DLD1 (cell line): ENCODE results near the gene ZNF436.
"Not testable (repeated sequence)": the region's sequence is repeated elsewhere in the genome, so short reads cannot be mapped to it uniquely, and the experiment has no call there.

ENCODE experiments used
- in situ Hi-C: cut with HindIII; loops from 2 replicates; pipeline ENCODE4 v1.10.0; 2017; ENCODE audit warnings: low sequenced_read_pairs

Gene ZNF436

DNA sequence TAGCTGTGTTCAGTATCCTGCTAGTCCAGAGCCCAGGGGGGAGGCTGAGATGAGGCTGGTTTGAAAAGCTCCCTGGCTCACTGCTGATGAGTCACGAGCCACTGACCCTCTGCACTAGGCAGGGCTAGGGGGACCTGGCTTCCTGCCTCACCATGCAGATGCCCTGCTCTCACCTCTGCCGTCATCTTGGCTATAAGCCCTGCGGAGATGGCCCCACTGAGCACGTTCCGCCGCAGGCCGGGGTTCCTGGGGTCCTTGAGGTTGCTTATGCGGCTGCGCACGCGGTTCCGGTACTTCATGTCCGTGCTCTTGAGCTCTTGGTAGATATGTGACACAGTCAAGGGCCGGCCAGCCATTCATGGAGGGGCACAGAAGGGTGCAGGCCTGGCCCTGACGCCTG lies 24.1 kb upstream of the ZNF436 start:
- in situ Hi-C loops: no loop called here

DNA sequence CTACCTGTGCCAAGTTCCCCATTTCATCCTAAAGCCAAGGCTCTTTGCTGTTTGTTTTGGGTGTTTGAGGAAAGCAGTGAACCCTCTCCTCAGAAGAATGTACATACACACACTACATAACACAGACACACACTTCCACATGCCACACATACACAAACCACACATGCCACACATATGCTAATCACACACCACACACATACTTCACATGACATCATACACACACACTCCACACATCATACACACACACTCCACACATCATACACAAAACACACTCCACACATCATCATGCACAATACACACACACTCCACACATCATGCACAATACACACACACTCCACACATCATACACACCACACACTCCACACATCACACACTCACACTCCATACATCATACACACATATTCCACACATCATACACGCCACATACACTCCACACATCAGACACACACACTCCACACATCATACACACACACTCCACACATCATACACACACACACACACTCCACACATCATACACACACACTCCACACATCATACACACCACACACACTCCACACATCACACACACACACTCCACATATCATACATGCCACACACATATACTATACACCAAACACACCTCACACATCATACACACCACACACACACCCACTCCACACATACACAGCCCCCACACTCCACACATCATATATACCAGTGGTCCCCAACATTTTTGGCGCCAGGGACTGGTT lies 22.7 kb upstream of the ZNF436 start:
- in situ Hi-C loops: no loop called here

DNA sequence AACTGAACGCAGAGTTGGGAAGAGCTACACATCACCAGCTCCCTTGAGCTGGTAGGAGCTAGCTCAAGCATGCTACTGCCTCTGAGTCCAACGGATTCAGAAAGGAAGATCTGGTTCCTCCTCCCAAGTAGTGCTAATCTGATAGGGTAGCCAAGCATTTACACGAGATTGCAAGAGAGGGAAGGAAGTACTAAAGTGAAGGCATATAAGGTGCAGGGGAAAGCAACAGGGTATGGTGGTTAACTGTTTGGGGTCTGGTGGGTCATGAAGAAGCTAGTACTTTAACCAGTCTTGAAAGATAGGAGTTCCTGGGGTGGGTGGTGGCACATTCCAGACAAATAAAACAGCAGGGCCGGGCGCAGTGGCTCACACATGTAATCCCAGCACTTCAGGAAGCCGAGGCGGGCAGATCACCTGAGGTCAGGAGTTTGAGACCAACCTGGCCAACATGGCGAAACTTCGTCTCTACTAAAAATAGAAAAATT lies 20.2 kb upstream of the ZNF436 start:
- in situ Hi-C loops: no loop called here

DNA sequence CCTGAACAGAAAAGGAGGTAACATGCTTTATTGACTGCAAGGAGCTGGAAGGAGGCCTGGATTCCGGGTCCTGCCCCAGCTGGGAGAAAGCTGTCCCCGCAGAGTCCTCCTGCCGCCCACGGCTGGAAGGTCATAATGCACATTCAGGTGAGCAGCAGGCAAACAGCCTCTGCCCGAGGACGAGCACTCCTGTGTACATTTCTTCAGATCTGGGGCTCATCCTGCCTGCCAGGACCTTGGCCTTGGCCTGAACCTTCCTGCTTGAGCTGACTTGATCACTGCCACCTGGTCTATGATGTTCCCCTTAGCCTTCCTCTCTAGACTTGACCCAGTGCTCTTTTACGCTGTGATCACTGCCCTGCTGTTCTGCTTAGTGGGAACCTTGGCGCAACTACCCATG lies 17.9 kb upstream of the ZNF436 start:
- in situ Hi-C loops: no loop called here

DNA sequence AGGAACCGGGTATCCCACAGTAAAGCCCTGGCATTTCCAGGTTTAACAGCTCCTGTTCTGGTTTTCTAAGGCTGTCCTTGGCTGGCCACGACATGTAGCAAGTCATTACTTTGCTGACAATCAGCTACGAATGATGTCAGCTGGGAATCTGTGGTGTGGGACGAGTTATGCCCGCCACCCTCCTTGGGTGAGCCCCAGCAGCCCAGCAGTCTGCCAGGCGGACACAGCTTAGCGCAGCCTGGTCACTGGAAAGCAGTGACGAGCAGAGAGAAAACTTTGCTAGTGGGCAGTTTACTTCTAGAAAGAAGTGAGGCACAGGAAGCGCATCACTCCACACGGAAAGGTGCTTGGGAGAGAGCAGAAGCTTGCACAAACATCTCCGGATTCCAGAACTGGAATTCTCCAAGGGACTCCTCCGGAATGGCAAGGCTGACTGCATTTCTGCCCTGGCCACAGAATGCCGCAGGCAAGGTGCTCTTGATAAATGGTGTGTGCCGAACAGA lies 15.5 kb upstream of the ZNF436 start:
- in situ Hi-C loops: no loop called here

DNA sequence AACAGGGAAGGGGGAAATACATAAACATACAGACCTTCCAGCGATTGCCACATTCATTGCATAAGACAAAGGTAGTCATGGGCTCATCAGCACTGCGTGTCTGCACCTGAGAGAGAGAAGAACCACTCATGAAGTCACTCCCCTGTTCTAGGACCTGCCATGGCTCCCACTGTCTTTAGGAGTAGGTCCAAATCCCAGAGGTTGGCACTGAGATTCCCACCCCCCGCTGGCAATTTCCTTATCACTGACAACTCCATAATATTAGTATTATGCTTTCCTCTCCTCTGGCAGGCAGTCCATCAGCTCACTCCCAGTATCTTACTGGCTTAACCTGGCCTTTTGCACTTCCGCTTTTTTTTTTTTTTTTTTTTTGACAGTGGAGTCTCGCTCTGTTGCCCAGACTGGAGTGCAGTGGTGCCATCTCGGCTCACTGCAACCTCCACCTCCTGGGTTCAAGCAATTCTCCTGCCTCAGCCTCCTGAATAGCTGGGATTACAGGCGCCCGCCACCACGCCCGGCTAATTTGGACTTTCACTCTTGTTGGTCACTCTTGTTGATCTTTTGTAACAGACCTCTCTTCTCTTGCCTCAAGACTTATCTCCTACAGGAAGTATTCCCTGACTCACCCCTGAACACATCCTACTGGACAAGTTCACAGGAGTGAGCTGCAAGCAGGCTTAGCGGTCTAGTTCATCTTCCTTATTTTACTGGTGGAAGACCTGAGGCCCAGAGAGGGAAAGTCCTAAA lies 14.8 kb upstream of the ZNF436 start:
- in situ Hi-C loops: no loop called here

DNA sequence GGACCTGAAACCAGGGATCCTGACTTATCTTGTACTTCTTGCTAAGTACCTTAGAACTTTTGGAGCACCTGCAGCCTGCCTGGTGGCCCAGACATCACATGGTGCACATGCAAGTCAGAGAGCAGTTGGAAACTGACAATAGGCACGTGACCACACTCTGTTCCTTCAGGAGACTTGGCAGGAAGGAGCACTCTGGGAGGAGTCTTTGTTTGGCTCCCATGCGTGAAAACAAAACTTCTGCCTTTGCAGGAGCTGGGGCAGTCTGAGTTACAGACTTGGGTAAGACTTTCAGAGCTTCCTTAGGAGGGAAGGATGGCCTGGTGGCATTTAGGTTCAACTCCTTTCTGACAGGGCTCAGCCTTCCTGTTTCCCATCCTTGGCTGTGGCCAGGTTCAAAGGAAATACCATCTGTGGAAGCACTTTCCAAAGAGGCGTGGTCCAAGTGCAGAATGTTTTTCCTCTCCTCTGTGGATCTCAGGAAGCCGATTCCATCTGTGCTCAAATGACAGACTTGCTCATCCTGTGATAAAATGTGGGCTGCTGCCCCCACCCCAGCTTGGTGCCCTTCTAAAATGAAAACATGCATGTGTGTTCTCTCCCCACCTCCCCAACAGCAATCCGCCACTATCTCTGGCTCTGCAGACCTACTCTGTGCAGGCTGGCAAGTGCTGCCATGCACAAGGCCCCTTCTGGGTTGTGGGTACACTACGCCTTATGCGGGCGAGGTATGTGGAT lies 14.1 kb upstream of the ZNF436 start:
- in situ Hi-C loops: no loop called here

DNA sequence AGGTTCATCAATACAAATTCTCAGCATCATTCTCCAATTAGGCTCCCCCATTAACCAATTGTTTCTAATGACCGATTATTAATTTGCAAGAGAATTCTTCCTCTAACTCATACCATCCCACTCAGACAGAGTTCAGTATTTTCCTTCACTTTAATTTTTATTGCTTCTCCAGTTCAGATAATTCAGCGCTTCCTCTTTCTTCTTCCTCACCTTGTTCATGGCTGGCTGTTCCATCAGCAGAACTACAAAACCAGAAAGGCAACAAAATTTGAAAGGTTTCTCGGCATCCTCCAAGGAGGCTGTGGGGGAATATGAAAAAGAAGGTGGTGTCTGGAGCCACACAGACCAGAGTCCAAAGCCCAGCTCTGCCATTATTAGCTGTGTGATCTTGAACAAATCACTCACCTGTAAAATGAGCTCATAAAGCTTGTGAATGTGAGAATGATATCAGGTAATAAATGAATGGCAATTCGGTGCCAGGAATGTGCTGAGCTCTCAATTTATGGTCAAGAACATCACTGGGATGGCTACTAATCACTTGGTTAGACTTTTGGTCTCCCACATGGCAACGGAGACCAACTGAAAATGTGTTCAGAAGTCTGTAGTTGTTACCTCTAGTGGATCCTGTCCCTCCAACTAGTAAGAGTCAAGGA lies 11.7 kb upstream of the ZNF436 start:
- in situ Hi-C loops: no loop called here

DNA sequence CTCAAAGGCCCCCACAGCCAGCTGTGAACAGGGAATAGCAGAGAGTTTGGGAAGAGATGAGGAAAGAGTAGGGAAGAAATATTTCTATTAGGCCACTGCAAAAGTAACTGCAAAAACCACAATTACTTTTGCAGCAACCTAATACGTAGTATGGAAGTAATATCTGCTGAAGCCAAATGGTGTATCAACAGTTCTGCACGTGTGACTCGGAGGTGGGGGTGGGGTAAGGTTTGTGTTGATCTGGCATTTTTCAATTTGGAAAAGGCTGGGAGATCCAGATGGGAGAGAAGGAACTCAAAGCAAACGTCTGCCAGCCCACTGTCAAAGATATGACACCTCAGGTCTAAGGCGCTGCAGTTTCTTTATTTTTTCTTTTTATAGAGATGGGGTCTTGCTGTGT lies 11.1 kb upstream of the ZNF436 start:
- in situ Hi-C loops: no loop called here

DNA sequence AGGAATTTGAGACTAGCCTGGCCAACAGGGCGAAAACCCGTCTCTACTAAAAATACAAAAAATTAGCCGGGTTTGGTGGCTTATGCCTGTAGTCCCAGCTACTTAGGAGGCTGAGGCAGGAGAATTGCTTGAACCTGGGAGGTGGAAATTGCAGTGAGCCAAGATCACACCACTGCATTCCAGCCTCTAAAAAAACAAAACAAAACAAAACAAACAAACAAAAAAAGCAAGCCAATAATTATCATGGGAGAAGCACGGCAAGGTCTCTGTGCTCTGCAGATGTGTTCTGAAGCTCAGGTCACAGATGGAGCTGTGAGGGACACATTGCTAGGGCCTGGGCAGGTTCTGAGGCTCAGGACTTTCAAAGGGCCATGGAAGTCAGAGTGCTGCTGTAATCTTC lies 10.6 kb upstream of the ZNF436 start:
- in situ Hi-C loops: not testable (repeated sequence)

DNA sequence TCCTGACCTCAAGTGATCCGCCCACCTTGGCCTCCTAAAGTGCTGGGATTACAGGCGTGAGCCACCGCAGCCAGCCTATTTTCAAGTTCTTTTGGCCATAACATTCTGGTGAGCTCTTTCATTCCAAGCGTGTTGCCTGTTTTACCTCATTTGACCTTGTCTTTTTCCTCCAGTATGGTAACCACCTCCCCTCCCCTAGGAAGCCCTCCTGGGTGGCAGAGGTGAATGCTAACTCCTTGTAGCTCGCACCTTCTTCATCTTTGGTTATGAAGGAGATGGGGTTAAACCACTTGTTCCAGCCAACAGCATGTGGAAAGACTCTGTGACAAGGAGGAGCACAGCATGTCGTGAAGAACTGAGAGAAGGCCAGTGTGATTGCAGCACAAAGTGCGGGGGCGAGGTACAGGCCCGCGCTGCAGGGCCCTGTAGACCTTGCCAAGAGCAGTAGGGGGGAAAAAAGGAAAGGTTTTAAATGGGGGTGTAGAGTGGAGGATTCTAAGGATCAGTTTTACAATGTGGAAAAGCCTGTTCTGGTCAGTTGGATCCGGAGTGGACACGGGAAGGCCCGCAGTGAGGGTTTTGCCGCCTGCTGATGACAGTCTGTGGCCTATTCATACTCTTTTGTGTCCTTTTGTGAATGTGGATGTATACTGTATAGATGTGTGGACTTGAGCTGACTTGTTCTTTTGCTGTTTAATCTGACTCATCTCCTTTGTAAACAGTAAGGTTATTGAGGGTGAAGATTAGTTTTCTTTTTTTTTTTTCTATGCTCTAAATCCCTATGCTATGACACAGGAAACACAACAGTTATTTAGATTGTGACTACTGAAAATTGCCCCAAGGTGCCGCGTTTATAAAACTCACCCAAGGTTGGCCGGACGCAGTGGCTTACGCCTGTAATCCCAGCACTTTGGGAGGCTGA lies 7.5 kb upstream of the ZNF436 start:
- in situ Hi-C loops: no loop called here

DNA sequence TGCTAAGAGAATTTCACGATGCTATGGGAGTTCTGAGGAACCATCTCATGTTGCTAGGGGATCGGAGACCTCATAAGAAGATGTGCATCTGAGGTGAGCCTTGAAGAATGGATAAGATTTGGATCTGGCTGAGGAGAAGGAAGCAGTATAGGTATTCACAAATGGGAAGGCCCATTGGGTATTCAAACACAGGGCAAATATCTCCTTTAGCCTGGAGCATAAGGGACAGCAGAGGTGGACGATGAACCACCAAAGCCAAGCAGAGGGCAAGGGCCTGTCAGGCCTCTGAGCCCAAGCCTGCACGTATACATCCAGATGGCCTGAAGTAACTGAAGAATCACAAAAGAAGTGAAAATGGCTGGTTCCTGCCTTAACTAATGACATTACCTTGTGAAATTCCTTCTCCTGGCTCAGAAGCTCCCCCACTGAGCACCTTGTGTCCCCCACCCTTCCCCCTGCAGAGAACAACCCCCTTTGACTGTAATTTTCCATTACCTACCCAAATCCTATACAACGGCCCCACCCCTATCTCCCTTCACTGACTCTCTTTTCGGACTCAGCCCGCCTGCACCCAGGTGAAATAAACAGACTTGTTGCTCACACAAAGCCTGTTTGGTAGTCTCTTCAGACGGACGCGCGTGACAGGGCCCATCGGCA lies 4.6 kb upstream of the ZNF436 start:
- in situ Hi-C loops: not testable (repeated sequence)

DNA sequence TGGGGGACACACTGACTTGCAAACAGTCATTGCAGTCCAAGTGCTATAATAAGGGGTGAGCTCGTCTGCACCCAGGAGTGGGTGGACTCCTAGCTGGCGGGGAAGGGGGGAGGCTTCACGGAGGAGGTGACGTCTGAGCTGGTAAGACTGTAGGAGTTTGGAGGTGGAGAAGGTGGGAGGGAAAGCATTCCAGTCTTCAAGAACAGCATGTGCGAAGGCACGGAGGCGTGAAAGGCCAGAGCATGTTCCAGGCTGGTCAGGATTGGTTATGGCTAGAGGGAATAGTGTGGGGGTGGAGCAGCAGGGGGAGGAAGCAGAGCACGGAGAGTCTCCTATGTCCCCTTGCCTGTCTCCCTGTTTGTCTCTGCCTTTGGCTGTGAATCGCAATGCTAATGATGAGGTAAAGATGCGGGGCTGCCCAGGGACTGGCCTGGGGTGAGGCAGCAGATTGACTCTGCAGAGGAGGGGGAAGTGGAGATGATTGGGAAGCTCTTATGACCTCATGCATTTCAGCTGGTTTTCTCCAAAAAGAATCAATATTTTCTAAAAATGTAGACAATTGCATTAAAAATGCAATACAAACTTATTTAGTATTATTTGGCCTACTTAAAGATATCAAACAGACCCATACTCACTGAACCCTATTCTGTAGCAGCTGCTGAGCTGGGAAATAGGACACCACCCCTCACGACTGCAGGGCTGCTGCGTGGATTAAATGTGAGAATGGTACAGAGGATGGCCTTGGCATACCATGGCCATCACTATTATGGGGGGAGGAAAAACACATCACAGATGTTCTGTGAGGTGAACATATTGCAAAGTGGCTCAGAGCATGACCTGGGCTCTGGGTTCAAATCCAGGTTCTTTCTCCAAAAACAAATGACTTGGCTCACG lies 2.6 kb upstream of the ZNF436 start:
- in situ Hi-C loops: no loop called here

DNA sequence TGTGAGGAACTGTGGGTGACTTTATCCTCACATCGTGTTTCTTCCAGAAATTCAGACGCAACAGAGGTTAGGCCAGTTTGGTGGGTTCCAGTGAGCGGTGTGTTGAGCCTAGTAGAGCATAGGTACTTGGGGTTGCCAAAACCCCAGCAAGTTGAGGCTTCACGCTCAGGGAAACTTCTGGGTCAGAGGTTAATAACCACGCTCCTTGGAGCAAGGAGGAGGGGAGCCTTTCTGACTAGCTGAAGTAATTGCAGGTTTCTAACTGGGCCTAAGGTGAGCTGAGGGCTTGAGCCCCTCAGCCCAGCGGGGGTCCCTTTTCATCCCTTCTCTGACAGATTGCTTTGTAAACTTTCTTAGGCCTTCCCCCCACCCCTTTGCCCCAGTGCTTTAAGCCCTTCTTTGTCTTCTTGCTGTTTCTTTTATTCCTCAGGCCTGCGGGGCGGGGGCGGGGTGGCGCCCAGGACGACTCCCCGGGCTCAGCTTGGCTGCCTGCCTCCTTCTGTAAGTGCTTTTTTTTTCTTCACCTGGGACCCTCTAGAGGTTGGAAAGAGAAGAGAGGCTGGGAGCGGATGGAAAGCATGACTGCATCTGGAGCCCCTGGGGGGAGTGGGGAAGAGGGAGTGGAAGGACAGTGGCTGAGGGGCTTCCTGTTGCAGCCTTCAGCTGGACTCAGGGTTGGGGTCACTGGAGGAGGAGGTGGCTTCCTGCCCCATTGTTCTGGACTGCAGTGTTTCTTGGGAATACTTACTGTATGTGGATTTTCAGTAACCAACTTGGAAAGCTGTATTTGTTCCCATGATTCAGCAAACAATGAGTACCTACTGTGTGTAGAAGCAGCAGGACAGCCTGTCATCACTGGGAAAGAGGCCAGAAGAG lies 1.3 kb upstream of the ZNF436 start:
- in situ Hi-C loops: no loop called here

DNA sequence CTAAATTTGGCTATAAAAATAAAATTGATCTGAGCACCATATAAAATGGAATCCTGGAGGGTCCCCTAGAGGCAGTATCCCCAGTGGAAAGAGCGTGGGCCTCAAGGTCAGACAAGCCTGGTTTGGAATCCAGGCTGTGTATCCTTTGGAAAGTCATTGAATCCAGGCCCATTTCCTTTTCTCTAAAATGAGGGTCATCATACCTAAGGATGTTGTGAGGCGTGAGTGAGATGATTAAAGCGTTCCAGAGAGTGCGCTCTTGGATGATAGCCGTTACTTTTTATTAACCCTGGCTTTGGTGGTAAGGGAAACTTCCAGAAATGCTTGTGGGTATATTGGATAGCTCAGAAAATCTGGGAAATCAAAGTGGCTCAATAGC lies 683 bp upstream of the ZNF436 start:
- in situ Hi-C loops: no loop called here

DNA sequence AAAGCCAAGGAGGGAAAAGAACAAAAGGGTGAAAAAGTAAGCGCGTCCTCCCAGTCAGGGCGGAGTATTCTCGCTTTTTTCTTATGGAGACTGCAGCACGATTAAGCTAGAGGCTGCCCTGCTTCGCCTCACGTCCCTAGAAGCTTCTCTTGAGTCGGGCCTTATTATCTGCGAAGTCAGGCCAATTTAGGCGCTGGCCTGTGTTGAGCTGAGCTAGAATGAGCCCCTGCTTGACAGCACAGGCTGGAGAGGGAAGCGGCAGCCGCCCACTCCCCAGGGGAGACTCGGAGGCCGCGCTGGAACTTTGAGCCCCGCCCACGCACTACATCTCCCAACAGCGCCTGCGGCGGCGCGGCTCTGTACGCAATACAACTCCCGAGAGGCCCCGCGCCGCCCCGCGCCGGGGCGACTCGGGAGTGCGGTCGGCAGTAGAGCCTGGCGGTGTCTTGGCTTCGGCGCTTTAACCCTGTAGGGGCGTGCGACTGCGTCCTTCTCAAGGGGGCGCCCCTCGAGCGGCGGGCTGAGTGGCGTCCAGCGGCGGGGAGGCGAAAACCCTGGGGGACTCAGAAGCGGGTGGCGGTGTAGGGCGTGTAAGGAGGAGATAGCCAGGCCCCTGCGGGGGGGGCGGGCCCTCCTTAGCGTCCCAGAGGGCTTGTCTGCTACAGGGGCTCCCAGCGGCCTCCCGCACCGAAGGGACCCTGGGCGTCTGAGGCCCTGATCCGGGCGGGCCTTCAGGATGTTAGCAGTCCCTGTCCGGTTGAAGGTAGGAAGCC lies 888 bp downstream of the ZNF436 start:
- in situ Hi-C loops: no loop called here
